ENCODE results near the gene THRB.

DNA sequence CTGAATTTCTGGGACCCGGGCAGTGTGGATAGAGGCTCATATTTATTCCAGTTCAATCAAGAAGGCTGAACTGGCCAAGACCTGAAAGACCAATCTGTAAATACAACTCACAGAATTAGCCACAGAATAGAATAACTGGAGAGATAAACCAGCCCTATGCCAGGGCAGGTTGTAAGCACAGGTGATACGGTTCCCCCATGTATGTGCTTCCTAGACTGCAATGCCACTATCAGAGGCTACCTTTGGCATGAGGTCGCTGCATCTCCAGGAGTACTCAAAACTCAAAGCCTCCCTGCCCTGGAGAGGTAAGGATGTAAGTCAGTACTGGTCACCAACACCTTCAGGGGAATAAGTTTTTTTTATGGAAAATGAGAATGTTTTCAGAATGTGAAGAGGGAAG is 314.0 kb downstream of the THRB start:
- TF ChIP-seq, protein P1, sequence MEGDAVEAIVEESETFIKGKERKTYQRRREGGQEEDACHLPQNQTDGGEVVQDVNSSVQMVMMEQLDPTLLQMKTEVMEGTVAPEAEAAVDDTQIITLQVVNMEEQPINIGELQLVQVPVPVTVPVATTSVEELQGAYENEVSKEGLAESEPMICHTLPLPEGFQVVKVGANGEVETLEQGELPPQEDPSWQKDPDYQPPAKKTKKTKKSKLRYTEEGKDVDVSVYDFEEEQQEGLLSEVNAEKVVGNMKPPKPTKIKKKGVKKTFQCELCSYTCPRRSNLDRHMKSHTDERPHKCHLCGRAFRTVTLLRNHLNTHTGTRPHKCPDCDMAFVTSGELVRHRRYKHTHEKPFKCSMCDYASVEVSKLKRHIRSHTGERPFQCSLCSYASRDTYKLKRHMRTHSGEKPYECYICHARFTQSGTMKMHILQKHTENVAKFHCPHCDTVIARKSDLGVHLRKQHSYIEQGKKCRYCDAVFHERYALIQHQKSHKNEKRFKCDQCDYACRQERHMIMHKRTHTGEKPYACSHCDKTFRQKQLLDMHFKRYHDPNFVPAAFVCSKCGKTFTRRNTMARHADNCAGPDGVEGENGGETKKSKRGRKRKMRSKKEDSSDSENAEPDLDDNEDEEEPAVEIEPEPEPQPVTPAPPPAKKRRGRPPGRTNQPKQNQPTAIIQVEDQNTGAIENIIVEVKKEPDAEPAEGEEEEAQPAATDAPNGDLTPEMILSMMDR (IDR thresholded peaks at IDR 0.05): no peak
- TF ChIP-seq POLR2A (IDR thresholded peaks at IDR 0.05) (no peak), EP300 (IDR thresholded peaks at IDR 0.05) (no peak)
